Parathyroid adenoma (tissue), 2 donors: ENCODE data around the gene IL1RAPL1.

Experiments
- H2AFZ ChIP-seq: fragments of 300-600 bp; sonication (generic); one replicate; pipeline ENCODE4 v1.7.0; 2017; ENCODE audit warnings: antibody characterized with exemption, mild to moderate bottlenecking
- H3K27ac ChIP-seq: fragments of 300-600 bp; sonication (generic); one replicate; pipeline ENCODE4 v1.7.0; 2017
- H3K27me3 ChIP-seq: fragments of 300-600 bp; sonication (generic); one replicate; pipeline ENCODE4 v1.7.0; 2017; ENCODE audit warnings: low read length; ENCODE audit not compliant: control insufficient read depth, insufficient read depth
- H3K36me3 ChIP-seq: fragments of 300-600 bp; sonication (generic); one replicate; pipeline ENCODE4 v1.7.0; 2017; ENCODE audit warnings: low read length; ENCODE audit not compliant: control insufficient read depth, insufficient read depth
- H3K4me1 ChIP-seq: fragments of 300-600 bp; sonication (generic); one replicate; pipeline ENCODE4 v1.7.0; 2017; ENCODE audit warnings: control low read depth
- H3K4me2 ChIP-seq: fragments of 300-600 bp; sonication (generic); one replicate; pipeline ENCODE4 v1.7.0; 2017; ENCODE audit warnings: low read length
- H3K4me3 ChIP-seq: fragments of 300-600 bp; sonication (generic); one replicate; pipeline ENCODE4 v1.7.0; 2017; ENCODE audit warnings: low read depth, low read length
- H3K79me2 ChIP-seq: fragments of 300-600 bp; sonication (generic); one replicate; pipeline ENCODE4 v1.7.0; 2017; ENCODE audit warnings: control low read depth
- H3K9ac ChIP-seq: fragments of 300-600 bp; sonication (generic); one replicate; pipeline ENCODE4 v1.7.0; 2017; ENCODE audit warnings: mild to moderate bottlenecking
- H3K9me3 ChIP-seq: fragments of 300-600 bp; sonication (generic); one replicate; pipeline ENCODE4 v1.7.0; 2017; ENCODE audit warnings: low read length; ENCODE audit not compliant: control insufficient read depth
- TF ChIP-seq, protein P1 (sequence below): fragments of 300-600 bp; sonication (generic); IDR thresholded peaks from one replicate; pipeline ENCODE4 v1.7.0; 2017; ENCODE audit warnings: antibody characterized with exemption, mild to moderate bottlenecking
- donor health status: primary hyperparathyroidism.

The IL1RAPL1 gene

GRCh38 chrX:29911673-29912072, 1324.4 kb downstream of the IL1RAPL1 start:
- Histone ChIP-seq H3K36me3 (no peaks in the 10 kb centered on the region), H3K4me3 (no peak overlapping the region), H3K9ac (no peak overlapping the region), H3K9me3 (no peaks in the 10 kb centered on the region), H3K4me1 (no peaks in the 10 kb centered on the region), H3K27ac (no peak overlapping the region), H2AFZ (no peak overlapping the region), H3K27me3 (no peaks in the 10 kb centered on the region), H3K79me2 (no peaks in the 10 kb centered on the region), H3K4me2 (no peak overlapping the region)
- TF ChIP-seq, protein P1, sequence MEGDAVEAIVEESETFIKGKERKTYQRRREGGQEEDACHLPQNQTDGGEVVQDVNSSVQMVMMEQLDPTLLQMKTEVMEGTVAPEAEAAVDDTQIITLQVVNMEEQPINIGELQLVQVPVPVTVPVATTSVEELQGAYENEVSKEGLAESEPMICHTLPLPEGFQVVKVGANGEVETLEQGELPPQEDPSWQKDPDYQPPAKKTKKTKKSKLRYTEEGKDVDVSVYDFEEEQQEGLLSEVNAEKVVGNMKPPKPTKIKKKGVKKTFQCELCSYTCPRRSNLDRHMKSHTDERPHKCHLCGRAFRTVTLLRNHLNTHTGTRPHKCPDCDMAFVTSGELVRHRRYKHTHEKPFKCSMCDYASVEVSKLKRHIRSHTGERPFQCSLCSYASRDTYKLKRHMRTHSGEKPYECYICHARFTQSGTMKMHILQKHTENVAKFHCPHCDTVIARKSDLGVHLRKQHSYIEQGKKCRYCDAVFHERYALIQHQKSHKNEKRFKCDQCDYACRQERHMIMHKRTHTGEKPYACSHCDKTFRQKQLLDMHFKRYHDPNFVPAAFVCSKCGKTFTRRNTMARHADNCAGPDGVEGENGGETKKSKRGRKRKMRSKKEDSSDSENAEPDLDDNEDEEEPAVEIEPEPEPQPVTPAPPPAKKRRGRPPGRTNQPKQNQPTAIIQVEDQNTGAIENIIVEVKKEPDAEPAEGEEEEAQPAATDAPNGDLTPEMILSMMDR: no peak

GRCh38 chrX:29913647-29914046, 1326.4 kb downstream of the IL1RAPL1 start:
- Histone ChIP-seq H3K27me3 (no peaks in the 10 kb centered on the region), H3K4me3 (no peak overlapping the region), H3K27ac (no peak overlapping the region), H3K4me2 (no peak overlapping the region), H3K9me3 (no peaks in the 10 kb centered on the region), H3K9ac (no peak overlapping the region), H3K79me2 (no peaks in the 10 kb centered on the region), H3K36me3 (no peaks in the 10 kb centered on the region), H3K4me1 (no peaks in the 10 kb centered on the region), H2AFZ (no peak overlapping the region)
- TF ChIP-seq, protein P1: no peak

DNA sequence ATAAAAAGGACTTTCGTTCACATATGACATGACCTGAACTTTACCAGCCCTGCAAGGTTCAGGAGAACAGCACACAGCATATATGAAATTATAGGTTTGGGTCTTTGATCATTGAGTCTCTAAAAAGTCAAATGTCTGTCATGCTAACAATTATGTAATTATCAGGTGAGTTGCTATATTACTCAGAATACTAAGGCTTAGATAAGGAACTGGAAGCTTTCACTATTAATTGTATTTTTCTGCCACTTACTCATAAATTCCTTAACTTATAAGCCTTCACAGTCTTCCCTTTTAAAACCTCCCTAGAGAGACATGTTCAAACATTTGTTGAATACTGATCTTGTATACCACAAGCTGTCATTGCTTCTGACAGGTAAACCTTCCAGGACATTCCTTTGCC, 1335.4 kb downstream of the IL1RAPL1 start:
- TF ChIP-seq, protein P1: no peak
- Histone ChIP-seq H3K36me3 (no peaks in the 10 kb centered on the region), H3K4me1 (no peaks in the 10 kb centered on the region), H2AFZ (no peak overlapping the region), H3K4me2 (no peak overlapping the region), H3K9ac (no peak overlapping the region), H3K27me3 (no peaks in the 10 kb centered on the region), H3K9me3 (no peaks in the 10 kb centered on the region), H3K79me2 (no peaks in the 10 kb centered on the region), H3K4me3 (no peak overlapping the region), H3K27ac (no peak overlapping the region)

DNA sequence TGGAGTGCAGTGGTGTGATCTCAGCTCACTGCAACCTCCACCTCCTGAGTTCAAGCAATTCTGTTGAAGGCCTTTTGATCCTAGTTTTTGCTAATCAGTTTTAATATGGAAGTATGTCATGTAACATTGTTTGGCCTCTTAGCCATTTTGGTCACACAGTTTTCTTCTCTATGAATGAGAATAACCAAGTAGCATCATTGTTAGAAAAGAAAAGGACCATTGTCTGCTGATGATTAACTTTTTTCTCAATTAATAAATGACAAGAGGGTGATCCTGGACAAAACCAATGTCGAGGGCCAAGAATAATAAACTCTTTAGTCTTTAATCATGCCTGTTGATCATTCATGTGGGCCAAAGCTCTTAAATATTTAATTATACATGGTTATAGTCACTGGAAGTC, 1338.8 kb downstream of the IL1RAPL1 start:
- Histone ChIP-seq H3K27ac (no peak overlapping the region), H3K9me3 (no peaks in the 10 kb centered on the region), H2AFZ (no peak overlapping the region), H3K4me3 (no peak overlapping the region), H3K4me2 (no peak overlapping the region), H3K36me3 (no peaks in the 10 kb centered on the region), H3K9ac (no peak overlapping the region), H3K79me2 (no peaks in the 10 kb centered on the region), H3K4me1 (no peaks in the 10 kb centered on the region), H3K27me3 (no peaks in the 10 kb centered on the region)
- TF ChIP-seq, protein P1: no peak

GRCh38 chrX:29926659-29927058, 1339.4 kb downstream of the IL1RAPL1 start:
- Histone ChIP-seq H3K27me3 (no peaks in the 10 kb centered on the region), H3K4me2 (no peak overlapping the region), H3K36me3 (no peaks in the 10 kb centered on the region), H3K9me3 (no peaks in the 10 kb centered on the region), H3K4me1 (no peaks in the 10 kb centered on the region), H3K27ac (no peak overlapping the region), H3K79me2 (no peaks in the 10 kb centered on the region), H2AFZ (no peak overlapping the region), H3K9ac (no peak overlapping the region), H3K4me3 (no peak overlapping the region)
- TF ChIP-seq, protein P1: no peak
